Lung microvascular endothelial cell (primary cell): ENCODE data around the gene ITGA6. TPM values are rescaled to one million over a fixed set of nuclear protein-coding genes. Genes with fewer than 3 reads are reported as not detected.

Experiments
- DNase-seq, 2 donors: peaks; one replicate each; pipeline versions ENCODE4 v3.0.0 to v3.0.0-alpha.2; 2010; ENCODE audit warnings: low read depth in 2 of 2
- total RNA-seq: library from RNA; depleted of rRNA; stranded (reverse); fragments of >200 nt; gene quantifications from 2 replicates; pipeline ENCODE4 v1.2.1, GENCODE V29; 2014

Gene ITGA6
- 91.1 and 225 TPM in 2 replicates for total RNA-seq

DNA sequence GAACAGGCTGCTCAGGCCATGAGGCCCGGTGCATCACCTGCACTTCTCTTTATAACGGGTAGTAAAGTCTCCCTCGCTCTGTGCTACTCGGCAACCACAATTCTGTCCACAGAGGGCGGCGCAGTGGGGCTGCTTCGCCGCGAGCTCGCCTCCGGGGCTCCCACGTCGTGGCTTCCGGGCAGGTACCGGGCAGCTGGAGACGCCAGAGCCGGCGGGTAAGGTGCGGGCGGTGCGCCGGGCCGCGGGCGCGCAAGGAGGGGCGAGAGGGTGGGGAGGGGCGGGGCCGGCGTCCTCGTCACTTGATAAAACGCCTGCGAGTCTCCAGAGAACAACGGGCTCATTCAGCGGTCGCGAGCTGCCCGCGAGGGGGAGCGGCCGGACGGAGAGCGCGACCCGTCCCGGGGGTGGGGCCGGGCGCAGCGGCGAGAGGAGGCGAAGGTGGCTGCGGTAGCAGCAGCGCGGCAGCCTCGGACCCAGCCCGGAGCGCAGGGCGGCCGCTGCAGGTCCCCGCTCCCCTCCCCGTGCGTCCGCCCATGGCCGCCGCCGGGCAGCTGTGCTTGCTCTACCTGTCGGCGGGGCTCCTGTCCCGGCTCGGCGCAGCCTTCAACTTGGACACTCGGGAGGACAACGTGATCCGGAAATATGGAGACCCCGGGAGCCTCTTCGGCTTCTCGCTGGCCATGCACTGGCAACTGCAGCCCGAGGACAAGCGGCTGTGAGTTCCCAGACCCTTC lies at the start of gene ITGA6:
Gene ITGA6, plus strand, starts transcription at position 331 of the 734 bp plus-strand sequence.
- peak; percentile 77 to 86 for DNase-seq

DNA sequence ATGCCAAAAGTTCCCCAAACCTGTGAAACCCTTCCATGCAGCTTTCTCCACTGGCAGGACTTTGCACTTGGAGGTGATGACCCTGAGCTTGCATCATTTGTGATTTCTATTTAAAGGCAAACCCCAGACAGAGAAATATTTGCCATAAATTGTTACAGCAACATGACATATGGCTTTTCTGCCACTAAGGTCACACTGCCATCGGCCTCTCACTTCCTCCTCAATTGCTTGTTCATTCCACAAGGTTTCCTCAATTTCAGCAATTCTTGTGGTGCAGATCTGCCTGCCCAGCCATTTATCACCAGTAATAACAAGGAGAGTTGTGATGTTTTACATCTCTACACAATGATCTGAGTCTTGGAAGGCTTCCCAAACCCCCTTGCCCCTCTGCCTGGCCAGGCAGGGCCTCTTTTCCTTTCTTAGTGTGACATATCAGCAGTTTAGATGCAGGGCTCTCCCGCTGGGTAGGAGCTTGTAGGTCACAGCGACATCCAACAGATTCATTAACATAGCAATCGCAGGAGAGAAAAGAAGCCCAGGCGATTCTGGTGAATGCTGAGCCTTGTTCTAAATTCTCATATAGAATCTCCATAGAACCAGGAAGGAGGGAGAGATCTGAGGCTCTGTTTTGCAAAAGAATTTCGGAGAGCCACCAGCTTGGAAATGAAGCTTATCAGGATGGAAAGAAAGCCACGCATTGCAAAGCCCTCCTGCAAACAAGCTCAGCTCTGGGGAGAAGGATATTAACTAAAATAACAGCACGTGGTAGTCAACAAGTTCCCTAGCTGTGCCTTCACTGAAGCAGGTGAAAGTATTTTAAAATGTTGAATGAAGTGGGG lies 46.7 kb upstream of the ITGA6 start:
- peak; percentile 28 to 40 for DNase-seq

DNA sequence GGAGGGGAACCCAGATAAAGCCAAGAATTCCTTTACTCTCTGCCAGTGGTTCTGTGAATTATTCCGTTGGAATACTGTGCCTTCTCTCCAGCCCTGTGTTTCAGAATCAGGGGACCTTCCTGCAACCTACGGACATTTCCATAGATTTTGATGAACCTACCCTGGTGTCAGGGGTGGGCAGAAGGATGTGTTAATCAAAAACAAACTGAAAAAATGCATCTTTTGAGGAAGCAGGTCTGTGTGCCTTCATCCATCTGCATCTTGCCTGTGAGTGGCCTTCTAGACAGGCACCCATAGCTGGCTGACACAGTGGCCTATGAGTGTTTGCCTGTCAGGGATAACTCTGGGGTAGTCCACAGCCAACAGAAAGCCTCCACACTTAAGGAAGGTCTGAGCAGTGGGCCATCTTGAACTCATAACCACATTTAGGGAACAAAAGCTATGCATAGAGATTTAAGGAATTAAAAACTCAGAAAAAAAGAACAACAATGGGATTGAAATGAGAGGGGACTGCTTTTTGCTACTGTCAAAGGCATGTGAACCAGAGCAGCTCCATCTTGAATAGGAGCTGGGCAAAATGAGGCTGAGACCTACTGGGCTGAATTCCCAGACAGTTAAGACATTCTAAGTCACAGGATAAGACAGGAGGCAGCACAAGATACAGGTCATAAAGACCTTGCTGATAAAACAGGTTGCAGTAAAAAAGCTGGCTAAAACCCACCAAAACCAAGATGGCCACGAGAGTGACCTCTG lies 45.9 kb upstream of the ITGA6 start:
- no peak for DNase-seq

DNA sequence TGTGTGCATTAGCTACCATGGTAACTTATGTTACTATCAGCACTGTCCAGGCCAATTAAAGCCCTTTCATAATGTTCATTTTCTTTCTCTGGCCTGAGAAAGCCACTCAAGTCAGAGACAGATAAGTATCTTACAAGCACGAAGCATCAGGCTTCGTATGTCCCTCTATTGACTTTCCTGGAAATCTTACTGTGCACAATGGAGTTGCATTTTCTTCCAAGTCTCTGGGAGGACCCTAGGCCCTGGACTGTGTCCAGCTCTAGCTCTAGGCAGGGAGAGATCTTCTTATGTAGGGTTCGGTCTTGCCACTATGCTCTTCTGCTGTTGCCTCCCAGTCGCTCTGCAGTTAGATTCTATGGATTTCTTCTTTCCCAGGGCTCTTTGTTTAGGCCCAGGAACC lies 40.0 kb upstream of the ITGA6 start:
- DNase-seq: no peak

DNA sequence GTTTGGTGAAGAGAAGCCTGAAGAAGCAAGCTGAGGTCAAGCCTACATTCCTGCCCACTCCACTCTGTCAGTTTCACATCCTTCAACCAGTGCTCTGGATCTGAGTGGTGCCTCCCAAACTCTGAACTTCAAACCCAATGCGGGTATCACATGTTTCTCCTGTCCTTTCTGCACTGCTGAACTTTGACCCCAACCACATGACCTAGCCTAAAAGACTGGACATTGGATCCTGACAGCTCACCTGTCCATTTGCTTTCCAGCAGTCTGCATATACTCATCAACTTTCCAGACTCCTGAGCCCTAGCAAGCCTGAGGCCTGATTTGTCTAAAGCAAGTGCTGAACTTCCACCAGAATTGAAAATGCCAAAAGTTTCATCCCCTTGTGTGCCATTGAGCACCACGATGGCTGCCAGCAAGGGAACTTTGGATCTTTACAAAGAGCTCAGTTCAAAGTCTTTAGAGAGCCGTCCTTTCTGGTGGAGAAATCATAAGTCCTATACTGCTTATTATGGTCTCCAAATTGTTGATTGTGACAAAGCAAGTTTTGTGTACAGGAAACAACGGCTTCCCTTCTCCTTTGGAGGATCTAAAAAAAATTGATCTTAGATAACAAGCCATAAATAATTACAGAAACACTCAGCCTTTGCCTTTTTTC lies 37.6 kb upstream of the ITGA6 start:
- peak in 1 of 2 donors; percentile 16 for DNase-seq

DNA sequence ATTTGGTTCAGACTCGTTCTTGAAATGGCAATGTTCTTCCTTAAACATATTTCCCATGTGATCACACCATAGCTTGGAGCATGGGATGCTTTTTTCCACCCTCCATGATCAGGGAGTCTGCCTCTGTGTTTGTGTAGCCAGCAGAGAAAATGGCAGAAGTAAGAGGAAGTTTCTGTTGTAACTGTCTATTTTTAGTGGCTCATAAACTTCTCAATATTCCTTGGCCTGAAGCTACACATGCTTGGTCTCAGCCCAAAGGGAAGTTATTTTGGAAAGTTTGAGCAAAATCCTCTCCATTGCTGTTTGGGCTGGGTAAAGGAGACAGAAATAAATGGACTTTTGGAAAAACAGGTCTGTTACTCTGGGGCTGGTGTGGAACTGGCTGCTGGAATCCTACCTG lies 33.4 kb upstream of the ITGA6 start:
- peak in 1 of 2 donors; percentile 32 for DNase-seq

DNA sequence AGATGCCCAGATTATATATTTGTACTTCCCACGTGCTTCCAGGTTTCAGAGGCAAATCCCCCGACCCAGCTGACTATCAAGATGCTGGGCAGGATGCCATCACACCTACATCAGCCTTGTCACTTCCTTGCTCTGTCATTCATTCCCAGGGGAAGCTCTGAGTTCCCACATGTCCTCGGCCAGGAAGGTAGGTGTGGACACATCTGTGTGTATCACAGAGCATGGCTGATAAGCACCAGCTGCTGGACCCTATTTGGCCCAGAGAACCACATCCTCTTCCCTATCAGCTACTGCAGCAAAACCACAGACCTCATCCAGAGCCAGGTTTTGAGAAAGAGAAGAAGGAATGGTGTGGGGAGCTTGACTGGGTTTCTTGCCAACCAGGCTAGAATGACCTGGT lies 31.9 kb upstream of the ITGA6 start:
- peak; percentile 44 to 72 for DNase-seq

DNA sequence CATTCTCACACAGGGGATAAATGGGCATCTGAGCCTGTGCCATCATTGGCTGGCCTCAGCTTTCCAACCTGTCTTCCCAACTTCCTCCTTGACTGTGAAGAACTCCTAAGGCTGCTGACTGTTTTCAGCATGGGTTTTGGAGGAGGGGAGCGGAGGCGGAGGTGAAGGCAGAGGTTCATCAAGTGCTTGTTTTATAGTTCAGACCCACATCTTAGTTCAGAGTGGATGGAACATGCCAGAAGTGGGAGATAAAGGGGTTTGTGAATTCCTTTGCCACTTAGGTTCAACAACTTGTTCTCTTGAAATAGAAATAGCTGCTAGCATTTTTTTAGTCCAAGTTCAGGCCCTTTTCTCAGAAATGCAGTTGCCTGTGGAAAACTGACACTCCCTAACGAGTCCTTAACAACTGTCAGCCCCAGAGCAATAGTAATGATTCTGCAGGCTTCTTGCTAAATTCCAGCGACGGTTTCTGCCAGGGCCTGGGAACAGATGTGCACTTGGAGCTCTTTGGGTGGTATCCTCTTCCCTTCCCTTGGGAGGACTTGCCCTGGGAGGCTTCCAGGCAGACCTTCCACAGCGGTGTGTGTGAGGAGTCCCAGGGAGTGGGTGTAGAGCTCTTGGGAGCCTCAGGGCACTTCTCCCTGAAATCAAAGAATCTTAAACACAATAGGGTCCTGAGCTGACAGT lies 30.1 kb upstream of the ITGA6 start:
- DNase-seq: no peak

DNA sequence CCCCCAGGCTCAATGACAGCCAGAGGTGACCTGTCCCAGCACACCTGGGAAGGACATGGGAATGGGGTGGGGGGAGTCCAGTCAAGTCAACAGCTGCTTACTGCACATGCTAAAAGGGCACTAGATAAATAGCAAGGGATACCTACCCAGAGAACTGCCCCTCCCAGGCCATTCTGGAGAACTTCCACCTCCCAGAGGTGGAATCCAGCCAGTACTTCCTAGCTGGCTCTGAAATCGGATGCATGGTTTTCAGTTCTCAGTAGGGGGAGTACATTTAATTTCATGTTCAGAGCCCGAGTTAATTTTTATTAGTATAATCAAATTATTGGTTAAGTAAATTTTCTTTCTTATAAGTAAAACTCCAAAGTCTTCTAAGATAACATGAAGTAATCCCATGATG lies 28.9 kb upstream of the ITGA6 start:
- DNase-seq: peak in 1 of 2 donors; percentile 71

DNA sequence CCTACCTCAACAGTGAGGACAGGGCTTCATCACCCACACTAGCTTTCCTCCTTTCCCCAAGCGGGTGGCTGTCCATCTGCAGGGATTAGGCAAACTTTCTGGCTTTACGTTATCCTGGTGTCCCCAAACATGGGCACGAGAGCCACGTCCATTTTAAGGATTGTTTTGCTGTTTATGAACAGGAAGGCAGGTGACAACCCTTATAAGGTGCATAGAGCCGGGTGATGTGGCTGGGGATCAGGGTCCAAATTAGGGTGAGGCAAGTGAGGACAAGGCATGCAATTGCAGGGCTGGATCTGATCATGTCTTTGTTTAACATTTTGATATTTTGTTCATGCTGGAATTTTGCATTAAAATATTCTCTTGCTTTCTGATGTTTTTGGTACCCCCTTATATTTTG lies 27.6 kb upstream of the ITGA6 start:
- DNase-seq: no peak

DNA sequence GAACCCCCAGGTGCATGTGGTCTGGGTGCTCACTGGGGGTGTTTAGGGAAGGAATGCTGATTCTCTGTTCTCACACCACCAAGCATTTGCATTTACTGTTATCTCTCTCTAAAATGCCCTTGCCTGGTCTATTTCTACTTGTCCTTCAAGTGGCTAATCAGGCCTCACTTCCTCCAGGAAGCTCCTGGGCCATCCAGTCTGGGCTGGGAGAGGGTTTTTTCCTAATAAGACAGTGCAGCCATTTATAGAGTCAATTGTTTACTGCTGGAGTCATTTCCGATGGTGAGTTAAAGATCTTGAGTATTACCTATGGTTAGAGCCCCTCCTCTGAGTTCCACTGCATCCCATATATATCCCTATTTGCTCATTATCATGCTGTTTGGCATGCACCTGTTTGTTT lies 25.2 kb upstream of the ITGA6 start:
- DNase-seq: peak in 1 of 2 donors; percentile 74

DNA sequence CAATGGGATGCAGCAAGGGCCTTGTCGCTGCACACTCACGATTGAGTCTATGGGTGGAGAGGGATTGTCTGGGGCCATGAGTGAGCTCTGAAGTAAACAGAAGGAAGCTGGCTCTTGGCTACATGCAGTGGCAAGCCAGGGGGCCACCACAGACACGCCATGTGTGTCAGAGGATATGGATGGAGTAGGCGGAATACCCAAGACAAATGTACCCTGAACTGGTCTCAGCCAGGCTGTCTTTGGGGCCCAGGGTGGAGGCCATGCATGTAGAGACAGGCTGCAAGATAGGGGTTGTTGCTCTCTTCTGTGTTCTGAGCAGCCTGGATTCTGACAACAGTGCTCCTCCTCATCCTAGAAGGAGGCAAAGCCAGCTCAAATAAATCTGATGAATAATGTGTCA lies 24.0 kb upstream of the ITGA6 start:
- no peak for DNase-seq

DNA sequence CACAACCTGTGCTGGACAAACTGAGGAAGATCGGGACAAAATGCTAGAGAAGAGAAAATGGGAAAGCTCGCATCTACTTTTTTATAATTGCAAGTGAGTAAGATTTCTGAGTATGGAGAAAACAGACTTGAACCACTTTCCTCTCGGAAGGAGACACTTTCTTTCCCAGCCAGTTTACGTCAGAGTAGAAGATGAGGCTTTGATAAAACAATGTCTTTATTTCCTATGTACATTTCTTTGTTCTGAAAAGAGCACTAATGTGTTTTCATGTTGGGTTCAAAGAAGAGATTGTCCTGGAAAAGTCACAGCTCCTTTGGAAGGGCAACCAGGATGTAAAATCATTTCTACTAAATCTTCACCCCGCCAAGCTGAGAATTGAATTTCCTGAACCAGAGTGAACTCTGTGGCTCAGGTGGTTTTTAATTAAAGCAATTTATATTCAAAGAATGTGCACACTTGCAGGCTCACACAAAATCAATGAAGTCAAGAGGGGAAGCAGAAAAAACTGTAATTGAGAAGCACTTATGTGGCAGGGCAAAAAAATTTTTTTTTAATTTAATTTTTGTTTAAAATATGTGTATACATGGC lies 23.4 kb upstream of the ITGA6 start:
- DNase-seq: peak in 1 of 2 donors; percentile 78

DNA sequence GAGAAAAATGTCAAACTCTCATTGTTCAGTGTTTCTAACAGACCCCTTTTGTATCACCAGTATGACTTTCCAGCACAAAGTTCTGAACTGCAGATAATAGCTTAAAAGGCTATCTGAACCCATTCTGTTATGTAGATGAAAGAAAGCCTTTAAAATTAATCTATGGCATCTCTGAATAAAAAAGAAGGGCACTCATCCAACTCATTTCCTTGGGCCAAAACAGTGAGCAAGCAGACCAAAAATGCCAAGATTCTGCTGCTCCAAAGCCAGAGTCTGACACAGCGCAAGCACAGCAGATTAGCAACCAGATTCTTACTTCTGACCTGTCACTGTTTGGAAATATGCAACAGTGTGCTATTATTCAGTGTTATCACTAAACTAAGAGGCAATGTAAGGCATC lies 22.6 kb upstream of the ITGA6 start:
- DNase-seq: peak; percentile 20 to 87

DNA sequence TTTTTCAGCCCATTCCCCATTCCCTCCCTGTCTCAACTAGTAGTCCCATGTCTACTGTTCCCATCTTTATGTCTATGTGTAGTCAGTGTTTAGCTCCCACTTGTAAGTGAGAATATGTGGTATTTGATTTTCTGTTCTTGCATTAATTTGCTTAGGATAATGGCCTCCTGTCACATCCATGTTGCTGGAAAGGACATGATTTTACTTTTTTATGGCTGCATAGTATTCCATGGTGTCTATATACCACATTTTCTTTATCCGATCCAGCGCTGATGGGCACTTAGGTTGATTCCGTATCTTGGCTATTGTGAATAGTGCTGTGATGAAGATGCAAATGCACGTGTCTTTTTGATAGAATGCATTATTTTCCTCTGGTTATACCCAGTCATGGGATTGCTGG lies 21.7 kb upstream of the ITGA6 start:
- DNase-seq: no peak

DNA sequence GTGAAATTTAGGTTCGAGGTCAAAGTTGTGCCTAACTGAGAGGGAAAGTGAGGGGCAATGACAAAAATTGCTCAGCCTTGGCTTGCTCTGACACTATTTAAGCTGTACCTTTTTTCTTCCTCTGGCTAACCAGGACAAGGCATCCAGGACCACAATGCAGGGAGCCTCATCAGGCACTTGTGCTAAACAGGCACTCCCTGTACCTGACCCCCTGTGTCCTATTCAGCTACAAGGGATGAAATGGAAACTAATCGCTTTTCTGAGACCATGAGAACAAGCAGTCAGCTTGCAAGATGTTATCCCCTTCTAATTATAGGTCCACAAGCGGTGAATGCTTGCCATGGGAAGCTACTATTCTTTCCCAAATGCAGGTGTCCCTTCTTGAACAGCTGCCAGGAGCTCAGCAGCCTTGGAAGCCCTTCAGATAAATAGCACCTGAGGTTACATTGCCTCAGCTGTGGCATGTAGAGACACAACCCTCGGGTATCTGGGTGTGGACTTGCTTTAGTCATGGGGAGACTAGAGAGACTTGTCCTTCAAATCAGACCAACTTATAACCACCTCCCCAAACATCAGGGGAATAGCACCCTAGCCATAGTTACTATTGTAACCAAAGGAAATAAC lies 19.1 kb upstream of the ITGA6 start:
- peak; percentile 11 to 60 for DNase-seq

DNA sequence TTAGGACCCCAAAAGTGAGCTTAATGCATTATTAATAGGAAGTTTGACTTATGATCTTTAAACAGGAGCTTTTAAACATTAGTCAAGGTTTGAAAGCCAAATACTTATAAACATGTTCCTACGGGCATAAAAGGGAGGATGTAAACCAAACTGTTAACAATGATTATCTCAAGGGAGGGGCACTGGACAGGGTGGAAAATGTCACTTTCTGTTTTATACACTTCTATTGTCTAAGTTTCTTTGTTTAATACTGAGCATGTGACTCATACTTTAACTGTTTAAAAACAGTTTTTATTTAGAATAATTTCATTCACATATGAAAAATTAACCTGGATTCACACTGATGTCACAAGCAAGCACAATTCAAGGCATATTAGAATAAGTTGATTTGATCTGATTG lies 18.3 kb upstream of the ITGA6 start:
- peak; percentile 76 to 82 for DNase-seq

DNA sequence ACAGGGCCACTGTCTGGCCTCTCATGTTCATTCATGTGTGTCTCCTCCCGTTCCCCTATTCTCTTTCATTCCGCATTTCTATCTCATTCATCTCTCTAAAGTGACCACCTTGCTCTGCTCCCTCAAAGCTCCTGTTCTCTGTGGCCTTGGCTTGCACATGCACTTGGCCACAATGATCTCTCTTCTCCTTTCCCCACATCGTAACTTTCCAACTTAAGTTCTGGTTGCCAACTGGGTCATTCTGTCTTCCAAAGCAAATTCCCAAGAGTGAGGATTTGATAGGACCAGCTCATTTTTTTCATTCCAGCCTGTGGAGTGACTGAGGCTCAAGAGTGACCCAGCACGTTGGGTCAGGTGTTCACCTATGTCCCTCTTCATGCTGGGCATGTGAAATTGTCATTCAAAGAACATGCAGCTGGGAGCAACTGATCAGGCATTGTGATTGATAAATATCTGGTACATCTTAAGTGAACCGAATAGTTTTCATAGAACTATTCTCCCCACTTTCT lies 14.3 kb upstream of the ITGA6 start:
- no peak for DNase-seq

DNA sequence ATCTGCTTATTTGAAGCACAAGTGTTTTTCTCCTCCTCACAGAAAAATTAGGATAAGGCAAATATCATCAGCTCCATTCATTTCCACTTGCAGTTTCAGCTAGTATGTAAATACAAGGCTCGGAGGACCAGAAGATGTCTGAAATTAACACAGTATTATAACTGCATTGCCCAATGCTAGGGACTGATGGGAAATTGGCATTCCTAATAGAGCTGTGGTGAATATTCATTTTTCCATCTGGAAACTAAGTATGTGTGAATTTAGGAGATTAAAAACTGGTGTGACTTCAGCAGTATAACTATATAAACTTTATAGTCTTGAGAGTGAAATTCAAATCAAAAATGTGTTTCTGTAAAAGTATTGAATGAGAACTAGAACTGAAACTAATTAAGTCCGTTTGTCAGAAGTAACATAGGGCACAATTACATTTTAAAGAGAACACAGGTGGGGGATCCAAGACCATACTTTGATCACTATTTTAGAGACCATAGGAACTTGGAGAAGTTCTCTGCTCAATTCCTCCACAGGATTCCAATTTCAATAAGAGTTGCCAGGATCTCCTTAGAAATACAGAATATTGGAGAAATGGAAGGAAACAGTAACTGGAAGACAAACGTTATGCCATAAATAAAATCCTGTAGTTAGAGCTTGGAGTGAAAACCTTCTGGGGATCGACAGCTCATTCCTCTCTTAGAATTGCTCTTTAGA lies 12.1 kb upstream of the ITGA6 start:
- DNase-seq: no peak
